Measurements from ENCODE around the gene PCDH19. TPM values are rescaled to one million over a fixed set of nuclear protein-coding genes. Genes with fewer than 3 reads are reported as not detected.

Gene PCDH19
- total RNA-seq, 3 donors from 2014 or later (not counting 1 experiment from before 2014, with no cell fraction given), result not detected

GRCh38 chrX:100404851-100405250 is 5.2 kb downstream of the PCDH19 start:
- Histone ChIP-seq H3K36me3 (ENCODE audit: control insufficient read depth, insufficient read depth, low read length) (no peaks in the 10 kb centered on the region), H3K4me1 (ENCODE audit: control insufficient read depth, insufficient read depth, low read length) (peaks cover 6% of the 10 kb centered on the region), H3K4me3 (ENCODE audit: low read length) (no peak overlapping the region), H3K27me3 (ENCODE audit: control insufficient read depth, insufficient read depth, low read length) (peaks cover 8% of the 10 kb centered on the region), H3K27ac (ENCODE audit: low read length) (no peak overlapping the region), H3K9me3 (ENCODE audit: control insufficient read depth, insufficient read depth, low read length) (no peaks in the 10 kb centered on the region)
- 64% methylated on average over 1 of the region's 3 CpGs for WGBS (ENCODE audit: insufficient coverage)
- H3K4me1 Mint-ChIP-seq, result no peaks in the 10 kb centered on the region
- ATAC-seq (no peak), DNase-seq (no peak)
- intact Hi-C loops (cut with micrococcal nuclease), result no loop called here
- no peaks in the 10 kb centered on the region for H3K36me3 Mint-ChIP-seq
- H3K27me3 Mint-ChIP-seq (ENCODE audit: low read depth in 2 of 2), result peaks cover 12 to 26% of the 10 kb centered on the region in 2 donors
- TF ChIP-seq, protein P1, sequence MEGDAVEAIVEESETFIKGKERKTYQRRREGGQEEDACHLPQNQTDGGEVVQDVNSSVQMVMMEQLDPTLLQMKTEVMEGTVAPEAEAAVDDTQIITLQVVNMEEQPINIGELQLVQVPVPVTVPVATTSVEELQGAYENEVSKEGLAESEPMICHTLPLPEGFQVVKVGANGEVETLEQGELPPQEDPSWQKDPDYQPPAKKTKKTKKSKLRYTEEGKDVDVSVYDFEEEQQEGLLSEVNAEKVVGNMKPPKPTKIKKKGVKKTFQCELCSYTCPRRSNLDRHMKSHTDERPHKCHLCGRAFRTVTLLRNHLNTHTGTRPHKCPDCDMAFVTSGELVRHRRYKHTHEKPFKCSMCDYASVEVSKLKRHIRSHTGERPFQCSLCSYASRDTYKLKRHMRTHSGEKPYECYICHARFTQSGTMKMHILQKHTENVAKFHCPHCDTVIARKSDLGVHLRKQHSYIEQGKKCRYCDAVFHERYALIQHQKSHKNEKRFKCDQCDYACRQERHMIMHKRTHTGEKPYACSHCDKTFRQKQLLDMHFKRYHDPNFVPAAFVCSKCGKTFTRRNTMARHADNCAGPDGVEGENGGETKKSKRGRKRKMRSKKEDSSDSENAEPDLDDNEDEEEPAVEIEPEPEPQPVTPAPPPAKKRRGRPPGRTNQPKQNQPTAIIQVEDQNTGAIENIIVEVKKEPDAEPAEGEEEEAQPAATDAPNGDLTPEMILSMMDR (IDR thresholded peaks at IDR 0.05), result no peak
- H3K27ac Mint-ChIP-seq, result no peak overlapping the region
- no peak overlapping the region for H3K4me3 Mint-ChIP-seq
- H3K9me3 Mint-ChIP-seq, result no peaks in the 10 kb centered on the region

DNA sequence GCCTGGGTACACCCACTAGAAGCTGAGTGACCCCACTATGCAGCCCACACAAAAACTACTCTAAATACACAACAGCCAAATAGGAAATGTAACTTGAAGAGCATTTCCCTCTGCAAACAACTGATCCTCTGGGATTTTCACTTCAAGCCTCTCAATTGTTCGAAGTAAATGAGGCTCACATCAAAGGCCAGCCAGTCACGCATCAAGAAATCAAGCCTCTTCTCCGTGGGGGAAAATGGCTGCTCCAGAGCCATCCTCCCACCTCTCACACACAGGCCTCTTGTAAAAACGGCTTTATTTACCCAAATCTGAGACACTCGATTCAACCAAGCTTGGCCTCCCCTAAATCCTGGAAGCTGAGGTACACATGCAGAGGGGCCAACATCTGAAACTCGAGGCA is 14.3 kb downstream of the PCDH19 start:
- Histone ChIP-seq H3K27me3 (ENCODE audit: control insufficient read depth, insufficient read depth, low read length) (no peaks in the 10 kb centered on the region), H3K9me3 (ENCODE audit: control insufficient read depth, insufficient read depth, low read length) (no peaks in the 10 kb centered on the region), H3K4me1 (ENCODE audit: control insufficient read depth, insufficient read depth, low read length) (no peaks in the 10 kb centered on the region), H3K4me3 (ENCODE audit: low read length) (no peak overlapping the region), H3K36me3 (ENCODE audit: control insufficient read depth, insufficient read depth, low read length) (no peaks in the 10 kb centered on the region), H3K27ac (ENCODE audit: low read length) (no peak overlapping the region)
- Mint-ChIP-seq H3K36me3 (no peaks in the 10 kb centered on the region), H3K9me3 (peaks cover 0 to 2% of the 10 kb centered on the region in 2 donors), H3K27ac (no peak overlapping the region), H3K4me1 (no peaks in the 10 kb centered on the region), H3K27me3 (ENCODE audit: low read depth in 2 of 2) (peaks cover 0 to 13% of the 10 kb centered on the region in 2 donors), H3K4me3 (no peak overlapping the region)
- TF ChIP-seq, protein P1 (IDR thresholded peaks at IDR 0.05), result no peak
- 36% methylated on average over 6 of the region's 6 CpGs for WGBS (ENCODE audit: insufficient coverage)
- ATAC-seq (no peak), DNase-seq (no peak)
- intact Hi-C loops (cut with micrococcal nuclease), result no loop called here

DNA sequence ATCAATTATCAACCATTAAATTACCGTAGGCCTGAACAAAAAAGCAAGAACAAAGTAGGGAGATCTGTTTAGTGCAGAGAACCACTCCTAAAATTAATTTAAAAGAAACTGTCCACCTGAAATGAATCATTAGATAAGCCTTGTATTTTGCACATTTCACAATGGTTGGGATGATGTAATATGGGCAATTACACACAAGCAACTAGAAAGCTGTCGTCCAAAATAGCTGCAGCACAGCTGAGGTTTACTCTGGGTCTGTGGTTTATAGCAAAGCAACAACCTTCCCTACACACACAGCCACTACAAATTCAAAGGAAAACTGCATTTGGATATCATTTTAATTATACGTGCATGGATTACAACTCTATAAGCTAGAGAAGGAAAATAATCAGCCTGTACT is 28.5 kb downstream of the PCDH19 start:
- H3K4me3 ChIP-seq (ENCODE audit: low read length), result no peak overlapping the region
- TF ChIP-seq, protein P1 (IDR thresholded peaks at IDR 0.05), result no peak
- Mint-ChIP-seq H3K4me3 (no peak overlapping the region), H3K27me3 (ENCODE audit: low read depth in 2 of 2) (peaks cover 0 to 21% of the 10 kb centered on the region in 2 donors), H3K4me1 (no peaks in the 10 kb centered on the region), H3K27ac (no peak overlapping the region), H3K36me3 (no peaks in the 10 kb centered on the region), H3K9me3 (no peaks in the 10 kb centered on the region)
- no peak for ATAC-seq
- WGBS (ENCODE audit: insufficient coverage), result no CpG with 5 or more reads among the region's 3 CpGs
- no peak overlapping the region for H3K27ac ChIP-seq (ENCODE audit: low read length)
- H3K9me3 ChIP-seq (ENCODE audit: control insufficient read depth, insufficient read depth, low read length), result no peaks in the 10 kb centered on the region
- no peaks in the 10 kb centered on the region for H3K4me1 ChIP-seq (ENCODE audit: control insufficient read depth, insufficient read depth, low read length)
- no peaks in the 10 kb centered on the region for H3K27me3 ChIP-seq (ENCODE audit: control insufficient read depth, insufficient read depth, low read length)
- H3K36me3 ChIP-seq (ENCODE audit: control insufficient read depth, insufficient read depth, low read length), result no peaks in the 10 kb centered on the region
- intact Hi-C loops (cut with micrococcal nuclease), result no loop called here
- no peak for DNase-seq

DNA sequence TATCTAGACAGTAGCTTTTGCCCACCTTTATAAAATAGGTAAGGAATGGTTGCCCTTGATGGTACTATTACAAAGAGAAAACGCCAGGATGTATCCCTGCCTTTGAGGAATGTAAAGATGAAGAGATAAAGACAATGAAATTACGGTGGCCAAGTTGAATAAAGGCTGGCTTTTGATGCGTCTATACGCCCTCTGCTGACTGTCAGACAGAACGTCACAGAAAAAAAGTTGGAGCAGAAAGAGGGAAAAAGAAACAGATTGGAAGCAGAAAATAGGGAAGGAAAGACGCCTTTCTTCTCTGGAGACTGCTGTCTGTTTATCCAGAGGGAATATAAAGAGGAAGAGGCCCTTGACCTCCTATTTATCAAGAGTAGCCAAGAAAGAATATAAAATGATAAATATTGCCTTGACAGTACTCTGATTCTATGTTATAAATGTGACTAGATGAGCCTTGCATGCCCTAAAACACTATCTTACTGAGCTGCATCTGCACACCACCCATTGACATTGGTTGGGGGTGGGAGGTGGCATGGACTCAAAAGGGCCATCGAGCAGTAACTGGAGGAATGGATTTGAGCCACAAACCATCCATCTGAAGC is 30.6 kb downstream of the PCDH19 start:
- no peaks in the 10 kb centered on the region for H3K9me3 Mint-ChIP-seq
- DNase-seq (no peak), ATAC-seq (no peak)
- no peak overlapping the region for H3K4me3 ChIP-seq (ENCODE audit: low read length)
- no peaks in the 10 kb centered on the region for H3K36me3 Mint-ChIP-seq
- no peak overlapping the region for H3K27ac Mint-ChIP-seq
- no peak overlapping the region for H3K4me3 Mint-ChIP-seq
- intact Hi-C loops (cut with micrococcal nuclease), result no loop called here
- 0% methylated on average over 5 of the region's 7 CpGs for WGBS (ENCODE audit: insufficient coverage)
- H3K4me1 Mint-ChIP-seq, result no peaks in the 10 kb centered on the region
- H3K27ac ChIP-seq (ENCODE audit: low read length), result no peak overlapping the region
- H3K27me3 Mint-ChIP-seq (ENCODE audit: low read depth in 2 of 2), result peaks cover 0 to 21% of the 10 kb centered on the region in 2 donors
- H3K36me3 ChIP-seq (ENCODE audit: control insufficient read depth, insufficient read depth, low read length), result no peaks in the 10 kb centered on the region
- no peaks in the 10 kb centered on the region for H3K27me3 ChIP-seq (ENCODE audit: control insufficient read depth, insufficient read depth, low read length)
- H3K9me3 ChIP-seq (ENCODE audit: control insufficient read depth, insufficient read depth, low read length), result no peaks in the 10 kb centered on the region
- no peaks in the 10 kb centered on the region for H3K4me1 ChIP-seq (ENCODE audit: control insufficient read depth, insufficient read depth, low read length)
- TF ChIP-seq, protein P1 (IDR thresholded peaks at IDR 0.05), result no peak

Data from natural killer cell (primary cell).